HG02798 (cell line): Measurements from ENCODE around the gene DGAT2.
A peak's percentile ranks its signal among the peaks of the same experiment; 100 is the strongest.

Experiments
- ATAC-seq: cut with Tn5 transposase; IDR thresholded peaks from one replicate; pipeline ENCODE4 v1.9.1; 2021; ENCODE audit warnings: mild to moderate bottlenecking; ENCODE audit not compliant: unreplicated experiment, poor library complexity

The DGAT2 gene

GRCh38 chr11:75797116-75797515 is 28.5 kb downstream of the DGAT2 start:
- no peak for ATAC-seq

GRCh38 chr11:75797792-75798191 is 29.2 kb downstream of the DGAT2 start:
- ATAC-seq: no peak

DNA sequence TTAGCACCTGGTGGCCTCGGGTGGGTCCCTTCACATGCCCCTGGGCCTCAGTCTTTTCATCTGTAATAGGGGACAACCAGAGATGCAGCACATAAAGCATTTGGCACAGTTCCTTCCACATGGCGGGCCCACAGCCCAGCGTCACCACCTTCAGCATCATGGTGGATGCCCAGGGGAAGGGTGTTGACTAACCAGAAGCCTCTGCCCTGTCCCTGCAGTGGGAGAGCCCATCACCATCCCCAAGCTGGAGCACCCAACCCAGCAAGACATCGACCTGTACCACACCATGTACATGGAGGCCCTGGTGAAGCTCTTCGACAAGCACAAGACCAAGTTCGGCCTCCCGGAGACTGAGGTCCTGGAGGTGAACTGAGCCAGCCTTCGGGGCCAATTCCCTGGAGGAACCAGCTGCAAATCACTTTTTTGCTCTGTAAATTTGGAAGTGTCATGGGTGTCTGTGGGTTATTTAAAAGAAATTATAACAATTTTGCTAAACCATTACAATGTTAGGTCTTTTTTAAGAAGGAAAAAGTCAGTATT is 31.6 kb downstream of the DGAT2 start:
- ATAC-seq: no peak

DNA sequence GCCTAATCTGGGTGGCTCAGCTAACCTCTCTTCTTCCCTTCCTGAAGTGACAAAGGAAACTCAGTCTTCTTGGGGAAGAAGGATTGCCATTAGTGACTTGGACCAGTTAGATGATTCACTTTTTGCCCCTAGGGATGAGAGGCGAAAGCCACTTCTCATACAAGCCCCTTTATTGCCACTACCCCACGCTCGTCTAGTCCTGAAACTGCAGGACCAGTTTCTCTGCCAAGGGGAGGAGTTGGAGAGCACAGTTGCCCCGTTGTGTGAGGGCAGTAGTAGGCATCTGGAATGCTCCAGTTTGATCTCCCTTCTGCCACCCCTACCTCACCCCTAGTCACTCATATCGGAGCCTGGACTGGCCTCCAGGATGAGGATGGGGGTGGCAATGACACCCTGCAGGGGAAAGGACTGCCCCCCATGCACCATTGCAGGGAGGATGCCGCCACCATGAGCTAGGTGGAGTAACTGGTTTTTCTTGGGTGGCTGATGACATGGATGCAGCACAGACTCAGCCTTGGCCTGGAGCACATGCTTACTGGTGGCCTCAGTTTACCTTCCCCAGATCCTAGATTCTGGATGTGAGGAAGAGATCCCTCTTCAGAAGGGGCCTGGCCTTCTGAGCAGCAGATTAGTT is 32.3 kb downstream of the DGAT2 start:
- no peak for ATAC-seq

- peak; percentile 32 for ATAC-seq
Measured at GRCh38 chr11:75801362-75802020, 32.9 kb downstream of the DGAT2 start.

DNA sequence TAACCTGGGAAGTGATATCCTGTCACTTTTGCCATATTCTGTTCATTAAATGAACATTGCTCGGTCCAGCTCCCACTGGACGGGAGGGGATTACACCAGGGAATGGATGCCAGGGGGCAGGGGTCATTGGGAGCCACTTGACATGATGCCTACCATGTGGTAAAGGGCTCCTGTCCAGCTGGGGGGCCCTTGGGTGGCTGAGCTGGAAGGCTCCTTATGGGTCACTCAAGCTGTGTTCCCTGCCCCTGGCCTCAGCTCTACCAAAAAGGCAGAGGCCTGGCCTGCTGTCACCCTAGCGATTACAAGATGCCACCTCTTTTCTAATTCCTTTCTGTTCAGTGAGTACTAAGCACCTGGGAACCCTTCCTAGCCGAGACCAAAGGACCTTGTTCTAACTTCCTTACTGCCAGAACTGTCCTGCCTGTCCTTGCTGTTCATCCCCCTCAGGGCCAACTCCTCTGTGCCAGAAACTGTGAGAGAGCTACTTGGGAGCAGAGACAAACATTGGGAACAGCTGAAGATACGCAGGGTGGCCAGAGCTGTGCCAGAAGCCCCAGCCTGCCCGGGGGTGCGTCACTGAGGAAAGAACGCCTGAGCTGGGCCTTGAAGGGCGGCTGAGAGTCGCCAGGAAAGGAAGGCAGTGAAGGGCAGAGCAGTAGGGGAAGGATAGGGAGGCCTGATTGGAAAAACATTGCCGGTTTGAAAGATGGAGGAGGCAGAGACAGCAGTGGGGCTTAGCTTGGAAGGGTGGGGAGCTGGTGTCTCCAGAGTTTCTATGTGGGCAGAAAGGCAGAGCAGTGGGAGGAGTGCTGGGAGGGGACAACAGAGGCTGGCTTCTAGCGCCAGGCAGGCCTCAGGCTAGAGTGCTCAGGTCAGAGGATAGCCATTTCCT is 33.7 kb downstream of the DGAT2 start:
- no peak for ATAC-seq

DNA sequence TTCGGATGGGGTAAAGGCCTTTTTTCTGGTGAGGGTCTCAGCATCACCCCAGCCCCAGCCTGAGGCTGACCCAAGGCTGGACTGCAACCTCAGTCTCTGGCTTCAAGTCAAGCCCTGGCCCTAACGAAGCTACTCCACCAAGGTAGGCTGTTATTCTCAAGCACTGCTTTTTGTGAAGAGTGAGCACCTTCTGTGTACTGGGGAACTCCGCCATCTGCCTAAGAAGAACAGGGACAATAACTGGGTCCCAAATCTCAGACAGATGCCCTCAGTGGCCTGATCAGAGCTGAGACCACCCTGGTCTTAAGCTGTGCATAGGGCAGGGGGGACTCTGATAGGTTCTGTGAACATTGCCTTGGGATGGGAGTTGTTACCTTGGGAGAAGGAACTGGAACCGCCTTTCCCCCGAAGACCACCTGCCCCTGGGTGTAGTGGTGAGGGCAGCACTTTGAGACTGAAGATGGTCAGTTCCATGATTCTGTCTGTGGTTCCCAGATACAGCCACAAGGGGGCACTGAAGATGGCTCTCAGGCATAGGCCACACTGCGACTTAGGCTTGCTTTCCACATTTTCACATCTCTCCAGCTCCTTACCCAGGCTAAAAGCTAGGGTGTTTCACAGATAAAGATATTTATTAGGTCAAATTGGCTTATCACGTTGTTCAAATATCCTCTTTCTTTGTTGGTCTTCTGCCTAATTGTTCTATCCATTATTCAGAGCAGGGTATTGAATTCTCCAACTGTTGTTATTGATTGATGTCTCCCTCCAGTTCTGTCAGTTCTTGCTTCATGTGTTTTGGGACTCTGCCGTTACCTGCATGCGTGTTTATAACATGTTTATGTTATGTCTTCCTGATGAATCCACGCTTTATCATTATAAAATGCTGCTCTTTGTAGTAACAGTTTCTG is 34.6 kb downstream of the DGAT2 start:
- peak; percentile 71 for ATAC-seq

DNA sequence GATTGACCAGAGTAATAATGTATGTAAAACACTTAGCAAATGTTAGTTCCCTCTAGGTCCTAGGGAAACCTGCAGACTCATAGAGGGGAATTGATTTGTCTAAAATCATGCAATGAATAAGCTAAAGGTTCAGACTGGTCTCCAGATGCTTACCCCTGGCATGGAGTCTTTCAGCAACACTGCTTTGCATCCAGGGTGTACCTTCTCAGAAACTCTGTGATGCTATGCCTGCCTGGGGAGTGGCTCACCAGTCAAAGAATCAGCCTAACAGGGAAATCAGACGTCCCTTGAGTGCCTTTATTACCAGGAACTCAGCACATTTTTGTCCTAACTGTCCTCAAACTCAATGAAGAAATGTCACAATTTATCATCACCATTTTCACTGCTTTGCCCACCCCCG is 40.5 kb downstream of the DGAT2 start:
- no peak for ATAC-seq

- ATAC-seq: no peak
Measured at GRCh38 chr11:75809991-75810390, 41.4 kb downstream of the DGAT2 start.

GRCh38 chr11:75810637-75811390 is 42.2 kb downstream of the DGAT2 start:
- ATAC-seq: peak; percentile 18

- ATAC-seq: no peak
Measured at GRCh38 chr11:75811485-75811884, 42.9 kb downstream of the DGAT2 start.

DNA sequence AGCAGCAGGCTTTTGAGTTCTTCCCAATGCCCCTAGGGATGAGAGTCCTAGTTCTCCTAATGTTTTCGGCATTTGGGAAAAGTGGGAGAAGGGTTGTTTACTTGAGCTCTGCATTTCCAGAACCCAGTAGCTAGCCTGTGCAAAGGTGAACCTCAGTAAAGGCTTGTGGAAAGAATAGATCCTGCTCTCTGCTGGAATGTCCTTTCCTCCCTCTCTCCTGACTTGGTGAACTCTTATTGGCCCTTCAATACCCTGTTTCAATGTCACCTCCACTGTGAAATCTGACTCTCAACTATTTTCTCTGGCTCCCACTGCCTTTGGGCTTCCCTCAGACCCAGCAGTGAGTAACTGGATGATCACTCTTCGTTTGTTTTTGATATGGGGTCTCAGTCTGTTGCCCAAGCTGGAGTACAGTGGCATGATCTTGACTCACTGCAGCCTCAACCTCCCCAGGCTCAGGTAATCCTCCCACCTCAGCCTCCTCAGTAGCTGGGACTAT is 44.0 kb downstream of the DGAT2 start:
- ATAC-seq: no peak

- ATAC-seq: no peak
Measured at GRCh38 chr11:75813124-75813523, 44.5 kb downstream of the DGAT2 start.

GRCh38 chr11:75813622-75814039 is 45.1 kb downstream of the DGAT2 start:
- ATAC-seq: no peak

- ATAC-seq: peak; percentile 20
Measured at GRCh38 chr11:75814363-75814676, 45.7 kb downstream of the DGAT2 start.

- peak; percentile 83 for ATAC-seq
Measured at GRCh38 chr11:75814677-75815344, 46.2 kb downstream of the DGAT2 start, which contains the start of gene UVRAG. Gene UVRAG, plus strand, starts transcription at chr11:75815210. Its CDS starts 198 bp downstream, at chr11:75815408.

DNA sequence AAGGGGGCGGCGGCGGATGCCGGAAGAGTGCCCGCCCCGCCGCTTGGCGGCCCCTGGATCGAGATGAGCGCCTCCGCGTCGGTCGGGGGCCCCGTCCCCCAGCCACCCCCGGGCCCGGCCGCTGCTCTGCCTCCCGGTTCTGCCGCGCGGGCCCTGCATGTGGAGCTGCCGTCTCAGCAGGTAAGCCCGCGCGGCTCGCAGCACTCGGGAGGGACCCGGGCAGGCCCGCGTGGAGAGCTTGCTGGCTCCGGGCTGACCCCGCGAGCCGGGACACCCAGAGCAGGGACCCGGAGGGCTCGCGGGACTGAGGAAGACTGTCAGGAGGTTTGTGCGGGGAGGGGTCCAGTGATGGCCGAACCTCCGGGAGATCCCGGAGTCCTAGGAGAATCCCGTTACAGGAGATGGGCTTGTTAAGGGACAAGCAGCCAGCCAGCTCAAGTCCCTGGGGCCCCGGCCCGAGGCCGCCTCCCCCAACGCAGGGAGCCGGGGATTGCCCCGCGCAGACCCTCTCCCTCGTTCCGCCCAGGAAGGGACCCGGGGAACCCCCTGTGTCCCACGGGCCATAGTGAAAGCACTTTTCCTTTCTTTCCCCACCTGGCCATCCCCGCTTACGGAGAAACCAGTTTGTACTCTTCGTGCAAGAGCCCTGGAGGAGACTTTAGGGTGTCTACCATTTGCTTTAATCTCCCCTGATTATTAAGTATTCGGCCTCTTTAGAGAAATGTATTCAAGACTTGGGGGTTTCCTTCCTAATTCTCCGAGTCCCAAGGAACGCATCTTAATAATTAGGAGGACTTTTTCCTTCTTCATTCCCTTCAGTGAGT is 47.0 kb downstream of the DGAT2 start:
- ATAC-seq: peak; percentile 22
